Measurements from ENCODE around the gene KCNIP4.

DNA sequence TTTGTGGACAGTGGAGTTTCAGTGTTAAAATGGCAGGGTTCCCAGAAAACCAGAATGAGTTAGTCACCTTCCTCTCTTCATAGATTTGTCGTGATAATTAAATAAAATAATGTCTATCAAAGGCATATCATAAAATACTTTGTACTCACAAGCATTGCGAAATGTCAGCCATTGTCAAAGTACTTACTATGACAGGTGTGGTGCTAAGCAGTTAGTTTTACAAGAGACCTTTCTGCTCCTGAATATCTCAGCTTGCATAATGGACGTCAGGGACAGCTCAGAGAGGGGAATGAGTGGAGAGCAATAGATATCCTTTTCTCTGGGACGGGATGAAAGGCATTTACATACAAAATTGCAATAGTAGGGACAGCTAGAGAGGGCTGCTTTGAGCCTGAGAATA, 560.9 kb downstream of the KCNIP4 start:
- TF ChIP-seq, protein P1, sequence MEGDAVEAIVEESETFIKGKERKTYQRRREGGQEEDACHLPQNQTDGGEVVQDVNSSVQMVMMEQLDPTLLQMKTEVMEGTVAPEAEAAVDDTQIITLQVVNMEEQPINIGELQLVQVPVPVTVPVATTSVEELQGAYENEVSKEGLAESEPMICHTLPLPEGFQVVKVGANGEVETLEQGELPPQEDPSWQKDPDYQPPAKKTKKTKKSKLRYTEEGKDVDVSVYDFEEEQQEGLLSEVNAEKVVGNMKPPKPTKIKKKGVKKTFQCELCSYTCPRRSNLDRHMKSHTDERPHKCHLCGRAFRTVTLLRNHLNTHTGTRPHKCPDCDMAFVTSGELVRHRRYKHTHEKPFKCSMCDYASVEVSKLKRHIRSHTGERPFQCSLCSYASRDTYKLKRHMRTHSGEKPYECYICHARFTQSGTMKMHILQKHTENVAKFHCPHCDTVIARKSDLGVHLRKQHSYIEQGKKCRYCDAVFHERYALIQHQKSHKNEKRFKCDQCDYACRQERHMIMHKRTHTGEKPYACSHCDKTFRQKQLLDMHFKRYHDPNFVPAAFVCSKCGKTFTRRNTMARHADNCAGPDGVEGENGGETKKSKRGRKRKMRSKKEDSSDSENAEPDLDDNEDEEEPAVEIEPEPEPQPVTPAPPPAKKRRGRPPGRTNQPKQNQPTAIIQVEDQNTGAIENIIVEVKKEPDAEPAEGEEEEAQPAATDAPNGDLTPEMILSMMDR (IDR thresholded peaks at IDR 0.05; ENCODE audit: insufficient read depth, low read depth, low read length), result no peak
- no peak for TF ChIP-seq EZH2 (IDR thresholded peaks at IDR 0.05; ENCODE audit: insufficient read depth, low read length)
